ENCODE results near the gene PPIP5K2.

The PPIP5K2 gene

GRCh38 chr5:103245761-103246160, 125.7 kb downstream of the PPIP5K2 start:
- no peak for DNase-seq (ENCODE audit: low spot score)

- peak; percentile 17 for DNase-seq (ENCODE audit: low spot score)
Measured at GRCh38 chr5:103247118-103247517, 127.0 kb downstream of the PPIP5K2 start.

GRCh38 chr5:103249068-103249467, 129.0 kb downstream of the PPIP5K2 start:
- no peak for DNase-seq (ENCODE audit: low spot score)

- DNase-seq (ENCODE audit: low spot score): no peak
Measured at GRCh38 chr5:103254921-103255320, 134.8 kb downstream of the PPIP5K2 start.

GRCh38 chr5:103255691-103256090, 135.6 kb downstream of the PPIP5K2 start:
- no peak for DNase-seq (ENCODE audit: low spot score)

- DNase-seq (ENCODE audit: low spot score): no peak
Measured at GRCh38 chr5:103256178-103256577, 136.1 kb downstream of the PPIP5K2 start.

GRCh38 chr5:103258368-103258956, 138.4 kb downstream of the PPIP5K2 start, which contains the start of gene MACIR:
Gene MACIR (plus strand): TSS chr5:103258763. CDS start chr5:103275920, 17,157 bp downstream.
- DNase-seq (ENCODE audit: low spot score): peak; percentile 97

GRCh38 chr5:103258957-103259704, 139.0 kb downstream of the PPIP5K2 start:
- DNase-seq (ENCODE audit: low spot score): peak; percentile 78

- peak; percentile 45 for DNase-seq (ENCODE audit: low spot score)
Measured at GRCh38 chr5:103259705-103260355, 139.7 kb downstream of the PPIP5K2 start.

- peak; percentile 24 for DNase-seq (ENCODE audit: low spot score)
Measured at GRCh38 chr5:103260951-103261350, 140.8 kb downstream of the PPIP5K2 start.
